GM18951 (cell line): ENCODE measurements around the gene ZSWIM6.

Experiments
- POLR2A ChIP-seq: IDR thresholded peaks from 4 replicates; pipeline ENCODE4 v1.6.1; 2011; ENCODE audit warnings: mild to moderate bottlenecking; ENCODE audit not compliant: insufficient read length, insufficient read depth; ENCODE audit errors: extremely low read depth
- in situ Hi-C: fragments of 300-500 bp; cut with MboI; formaldehyde crosslinking; loops from one replicate; pipeline ENCODE4 v1.12.0; 2022; ENCODE audit warnings: low sequenced_read_pairs, mixed read lengths, inconsistent platforms; ENCODE audit not compliant: unreplicated experiment

The ZSWIM6 gene

DNA sequence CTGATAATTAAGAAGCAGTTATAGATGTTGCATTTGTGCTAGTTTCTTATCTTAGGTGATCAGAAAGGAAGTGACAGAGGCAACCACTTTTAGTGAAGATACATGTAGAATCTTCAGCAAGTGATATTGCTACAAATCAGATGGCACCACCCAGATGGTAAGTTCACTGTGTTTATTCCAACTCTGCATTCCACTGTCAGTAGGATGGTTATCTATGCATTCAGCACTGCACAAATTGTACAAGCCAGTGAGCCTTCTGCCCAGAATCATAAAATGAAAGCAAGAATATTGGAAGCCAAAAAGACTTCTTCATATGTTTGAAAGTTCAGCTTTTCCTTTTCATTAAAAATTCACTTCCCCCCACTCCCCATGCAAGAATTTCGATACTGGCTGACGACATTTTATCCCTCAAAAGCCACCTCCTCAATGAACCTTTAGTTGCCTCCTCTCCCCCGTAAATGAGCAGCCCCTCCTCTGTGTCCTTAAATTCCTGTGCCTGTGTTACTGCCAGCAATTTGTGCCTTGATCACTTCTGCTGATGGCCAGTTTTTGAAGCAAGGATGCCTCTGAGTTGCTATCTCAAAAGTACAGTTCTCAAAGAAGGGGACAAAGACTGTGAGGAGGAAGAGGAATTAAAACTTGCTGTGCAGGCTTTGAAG lies 91.6 kb downstream of the ZSWIM6 start:
- in situ Hi-C loops = no loop called here
- TF ChIP-seq POLR2A = no peak

DNA sequence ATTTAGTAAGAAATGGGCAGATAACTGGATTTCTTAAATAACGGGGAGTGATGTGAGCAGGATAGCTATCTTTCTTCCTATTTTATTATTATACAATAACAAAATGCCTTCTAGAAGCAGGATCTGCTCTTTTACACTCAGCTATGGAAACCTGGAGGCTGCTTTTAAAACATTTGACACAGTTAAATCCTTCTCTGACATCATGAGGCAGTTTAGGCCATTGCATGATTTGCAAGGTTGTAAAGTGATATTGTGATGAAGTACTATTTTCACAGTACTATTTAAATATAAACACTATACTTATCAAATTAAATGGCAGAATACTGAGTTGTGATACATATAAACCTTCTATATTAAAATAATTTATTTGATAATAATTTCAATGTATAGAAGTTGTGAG lies 93.9 kb downstream of the ZSWIM6 start:
- in situ Hi-C loops = no loop called here
- no peak for TF ChIP-seq POLR2A

GRCh38 chr5:61429906-61430305 lies 97.8 kb downstream of the ZSWIM6 start:
- in situ Hi-C loops = no loop called here
- TF ChIP-seq POLR2A = no peak

DNA sequence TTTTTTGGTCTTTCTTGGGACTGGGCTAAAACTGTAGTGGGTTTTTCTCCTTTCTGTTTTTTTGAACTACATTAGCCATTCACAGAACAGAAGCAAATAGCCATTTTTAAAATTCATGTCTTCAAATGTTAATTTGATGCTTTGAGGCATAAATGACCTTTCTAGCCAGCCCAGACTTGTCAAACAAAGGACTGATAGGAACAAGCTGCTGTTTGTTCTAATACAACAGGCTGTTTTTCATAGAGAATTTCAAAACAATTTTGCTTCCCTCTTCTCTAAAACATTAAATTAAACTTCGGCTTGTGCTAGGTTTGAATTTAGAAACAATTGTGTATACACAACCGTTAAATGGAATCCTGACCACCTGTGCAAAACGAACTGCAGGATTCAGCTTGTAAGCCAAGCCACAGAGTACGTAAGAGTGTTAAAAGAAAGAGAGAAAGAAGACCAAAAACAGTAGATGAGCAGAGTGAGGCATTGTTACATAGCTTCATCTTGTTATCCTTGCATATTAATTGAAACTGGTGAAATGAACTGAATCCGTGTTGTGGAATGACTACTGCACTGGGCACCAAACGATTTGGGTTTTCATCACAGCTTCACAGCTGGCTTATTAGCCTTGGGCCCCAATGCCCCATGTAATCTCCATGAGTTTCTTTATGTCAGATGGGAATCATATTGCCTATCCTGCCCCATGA lies 100.0 kb downstream of the ZSWIM6 start:
- in situ Hi-C loops = no loop called here
- TF ChIP-seq POLR2A = no peak

GRCh38 chr5:61435368-61435767 lies 103.3 kb downstream of the ZSWIM6 start:
- in situ Hi-C loops = no loop called here
- no peak for TF ChIP-seq POLR2A

GRCh38 chr5:61438298-61438970 lies 106.4 kb downstream of the ZSWIM6 start:
- no peak for TF ChIP-seq POLR2A
- in situ Hi-C loops = no loop called here

DNA sequence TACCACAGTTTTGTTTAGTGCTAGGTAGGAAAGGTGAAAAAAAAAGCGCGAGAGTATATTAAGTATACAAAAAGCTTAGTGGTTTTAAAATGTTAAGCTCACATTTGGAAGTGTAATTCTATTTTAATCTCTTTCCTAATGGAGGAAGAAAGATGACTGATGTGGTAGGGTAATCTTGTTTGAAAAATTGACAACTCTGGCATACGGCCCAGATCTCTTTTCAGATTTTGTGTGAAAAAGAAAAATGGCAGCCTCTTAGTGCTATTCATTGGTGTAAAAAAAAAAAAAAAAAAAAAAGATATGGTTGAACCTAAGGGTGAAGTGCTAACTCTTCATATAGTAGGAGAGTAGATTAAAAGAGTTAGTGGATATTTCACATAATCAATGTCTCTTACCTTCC lies 108.0 kb downstream of the ZSWIM6 start:
- in situ Hi-C loops = no loop called here
- TF ChIP-seq POLR2A = no peak

DNA sequence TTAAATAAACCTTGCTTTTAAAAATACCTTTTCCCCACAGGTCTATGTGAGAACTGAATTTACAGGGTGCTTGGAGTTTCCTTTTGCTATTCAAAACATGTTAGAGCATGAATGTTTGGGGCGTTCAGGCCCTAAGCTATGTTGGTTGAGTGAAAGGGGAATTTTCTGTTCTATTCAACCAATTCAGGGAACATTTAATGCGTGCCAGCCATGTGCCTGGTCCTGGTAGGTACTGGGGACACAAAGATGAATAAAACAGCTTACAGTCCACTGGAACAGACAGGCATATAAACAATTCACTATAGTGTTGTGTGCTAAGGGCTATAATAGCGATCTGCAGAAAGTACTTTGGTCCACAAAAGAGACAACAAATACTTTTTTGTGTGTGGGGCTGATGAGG lies 108.5 kb downstream of the ZSWIM6 start:
- in situ Hi-C loops = no loop called here

DNA sequence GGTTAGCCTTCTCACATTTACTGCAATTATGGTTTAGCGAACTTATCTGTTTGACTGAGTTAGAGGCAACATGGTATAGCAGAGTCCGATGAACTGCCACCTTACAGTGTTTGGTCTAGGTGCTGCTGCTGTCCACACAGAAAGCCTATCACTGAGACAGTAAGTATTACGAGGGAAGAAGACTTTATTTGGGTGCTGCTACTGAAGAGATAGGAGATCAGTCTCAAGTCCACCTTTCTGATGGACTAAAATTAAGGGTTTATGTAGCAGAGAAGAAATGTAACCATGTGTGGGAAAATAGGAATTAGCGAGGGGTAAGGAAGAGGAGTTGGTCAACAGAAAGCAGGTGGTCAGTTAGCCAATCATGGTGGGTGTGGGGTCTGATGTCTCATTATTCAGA lies 109.7 kb downstream of the ZSWIM6 start:
- in situ Hi-C loops = no loop called here
- TF ChIP-seq POLR2A = no peak

More for the DNA sequence above, 108.5 kb downstream of the ZSWIM6 start:
- TF ChIP-seq POLR2A = no peak

- in situ Hi-C loops = no loop called here
- TF ChIP-seq POLR2A = no peak
Observed at GRCh38 chr5:61447780-61448495, 115.9 kb downstream of the ZSWIM6 start.

DNA sequence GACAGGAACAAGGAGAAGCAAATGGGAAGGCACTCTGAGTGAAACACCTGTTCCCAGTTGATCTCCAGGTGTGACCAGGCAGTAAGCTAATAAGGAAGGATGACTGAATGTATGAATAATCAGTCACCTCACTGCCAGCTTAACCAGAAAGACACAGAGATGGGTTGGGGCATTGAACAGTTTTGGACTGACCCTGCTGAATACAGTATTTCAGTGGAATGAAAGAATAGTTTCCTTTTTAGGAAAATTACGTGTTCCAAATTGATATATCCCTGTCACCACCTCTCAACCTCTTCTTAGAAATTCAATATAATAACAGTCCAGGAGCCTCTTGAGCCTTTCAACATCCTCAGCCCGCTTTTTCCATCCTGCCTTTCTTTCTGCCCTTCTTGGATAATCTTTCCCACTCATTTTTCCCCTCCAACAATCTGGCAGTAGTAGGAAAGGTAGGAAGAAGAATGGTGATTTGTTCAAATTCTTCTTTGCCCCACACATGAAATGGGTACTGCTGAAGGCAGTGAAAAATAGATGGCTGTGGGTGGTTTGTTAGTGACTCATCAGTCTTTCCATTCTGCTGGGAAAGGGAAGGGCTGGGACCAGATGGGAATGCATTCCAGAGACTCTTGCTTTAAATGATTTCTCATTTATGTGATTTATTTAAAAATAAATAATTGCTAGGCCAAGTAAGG lies 117.9 kb downstream of the ZSWIM6 start:
- in situ Hi-C loops = no loop called here
- no peak for TF ChIP-seq POLR2A

- no peak for TF ChIP-seq POLR2A
- in situ Hi-C loops = no loop called here
Observed at GRCh38 chr5:61450493-61451279, 118.6 kb downstream of the ZSWIM6 start.
